ENCODE measurements around the gene CLEC16A. TPM values are rescaled to one million over a fixed set of nuclear protein-coding genes. Genes with fewer than 3 reads are reported as not detected.

CLEC16A gene
- total RNA-seq, 1 donor from 2014 or later, result 33.4 TPM

GRCh38 chr16:11060842-11061241 lies 116.5 kb downstream of the CLEC16A start:
- Mint-ChIP-seq H3K4me1 (ENCODE audit: unreplicated experiment) (peaks cover 14% of the 10 kb centered on the region), H3K27ac (no peak overlapping the region), H3K9me3 (no peaks in the 10 kb centered on the region), H3K36me3 (peaks cover 18% of the 10 kb centered on the region), H3K27me3 (no peaks in the 10 kb centered on the region), H3K4me3 (no peak overlapping the region)
- no peak for DNase-seq (ENCODE audit: extremely low spot score, unreplicated experiment)
- no peak for TF ChIP-seq CTCF (conservative IDR thresholded peaks at IDR 0.05)

GRCh38 chr16:11061629-11062270 lies 117.4 kb downstream of the CLEC16A start:
- peaks cover 16% of the 10 kb centered on the region for H3K4me1 Mint-ChIP-seq (ENCODE audit: unreplicated experiment)
- no peak overlapping the region for H3K27ac Mint-ChIP-seq
- H3K27me3 Mint-ChIP-seq, result no peaks in the 10 kb centered on the region
- no peak for DNase-seq (ENCODE audit: extremely low spot score, unreplicated experiment)
- H3K9me3 Mint-ChIP-seq, result no peaks in the 10 kb centered on the region
- no peak overlapping the region for H3K4me3 Mint-ChIP-seq
- no peak for TF ChIP-seq CTCF (conservative IDR thresholded peaks at IDR 0.05)
- H3K36me3 Mint-ChIP-seq, result peaks cover 15% of the 10 kb centered on the region

DNA sequence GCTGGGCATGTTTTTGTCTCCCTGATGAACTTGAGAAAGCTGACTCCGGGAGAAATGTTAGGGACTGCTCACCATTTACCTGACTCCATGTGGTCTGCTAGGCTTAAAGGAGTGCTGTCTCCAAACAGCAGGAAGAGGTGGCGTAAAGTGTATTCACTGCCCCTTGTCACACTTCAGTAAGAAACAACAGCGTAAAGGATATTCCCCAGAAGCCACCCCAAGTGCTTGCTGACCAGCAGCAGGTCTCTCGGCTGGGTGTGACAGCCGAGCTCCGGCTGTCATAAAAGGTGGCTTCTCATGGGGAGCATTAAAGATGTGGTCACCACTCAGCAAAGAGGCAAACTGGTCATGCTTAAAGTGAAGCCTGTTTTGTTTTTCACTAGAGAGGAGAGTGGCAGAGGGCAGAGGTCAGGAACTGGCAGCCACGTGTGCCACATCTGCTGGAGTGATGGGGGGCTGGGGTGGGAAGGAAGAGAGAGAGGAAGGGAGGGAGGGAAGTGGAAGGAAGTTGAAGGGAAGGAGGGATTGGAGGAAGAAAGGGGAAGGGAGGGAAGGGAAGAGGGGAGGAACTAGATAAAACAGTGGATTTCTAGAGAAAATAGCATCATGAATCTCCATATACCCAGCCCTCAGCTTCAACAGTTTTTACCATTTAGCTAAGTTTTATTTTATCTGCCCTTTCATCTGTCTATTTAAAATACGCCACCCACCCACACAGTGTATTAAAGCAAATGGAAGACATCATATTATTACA lies 119.3 kb downstream of the CLEC16A start:
- no peak overlapping the region for H3K4me3 Mint-ChIP-seq
- H3K36me3 Mint-ChIP-seq, result peaks cover 14% of the 10 kb centered on the region
- DNase-seq (ENCODE audit: extremely low spot score, unreplicated experiment), result no peak
- no peaks in the 10 kb centered on the region for H3K9me3 Mint-ChIP-seq
- H3K4me1 Mint-ChIP-seq (ENCODE audit: unreplicated experiment), result peaks cover 18% of the 10 kb centered on the region
- no peak for TF ChIP-seq CTCF (conservative IDR thresholded peaks at IDR 0.05)
- no peak overlapping the region for H3K27ac Mint-ChIP-seq
- no peaks in the 10 kb centered on the region for H3K27me3 Mint-ChIP-seq

DNA sequence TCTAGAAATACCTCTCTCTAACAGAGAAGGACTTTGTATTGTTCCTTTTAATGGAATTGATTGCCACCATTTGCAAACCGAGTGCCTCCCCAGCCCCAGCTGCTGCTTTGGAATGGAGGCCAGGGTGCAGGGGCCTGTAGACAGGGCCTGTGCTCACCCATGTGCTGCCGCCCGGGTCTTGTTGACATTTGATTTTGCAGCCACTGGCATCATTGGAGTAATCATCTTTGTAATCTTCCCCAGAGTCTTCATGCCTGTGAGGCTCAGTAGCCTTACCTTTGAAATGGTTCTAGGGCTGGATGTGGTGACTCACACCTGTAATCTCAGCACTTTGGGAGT lies 119.8 kb downstream of the CLEC16A start:
- Mint-ChIP-seq H3K4me3 (no peak overlapping the region), H3K9me3 (no peaks in the 10 kb centered on the region), H3K27me3 (no peaks in the 10 kb centered on the region), H3K36me3 (peaks cover 11% of the 10 kb centered on the region), H3K27ac (no peak overlapping the region), H3K4me1 (ENCODE audit: unreplicated experiment) (peaks cover 18% of the 10 kb centered on the region)
- no peak for TF ChIP-seq CTCF (conservative IDR thresholded peaks at IDR 0.05)
- no peak for DNase-seq (ENCODE audit: extremely low spot score, unreplicated experiment)

DNA sequence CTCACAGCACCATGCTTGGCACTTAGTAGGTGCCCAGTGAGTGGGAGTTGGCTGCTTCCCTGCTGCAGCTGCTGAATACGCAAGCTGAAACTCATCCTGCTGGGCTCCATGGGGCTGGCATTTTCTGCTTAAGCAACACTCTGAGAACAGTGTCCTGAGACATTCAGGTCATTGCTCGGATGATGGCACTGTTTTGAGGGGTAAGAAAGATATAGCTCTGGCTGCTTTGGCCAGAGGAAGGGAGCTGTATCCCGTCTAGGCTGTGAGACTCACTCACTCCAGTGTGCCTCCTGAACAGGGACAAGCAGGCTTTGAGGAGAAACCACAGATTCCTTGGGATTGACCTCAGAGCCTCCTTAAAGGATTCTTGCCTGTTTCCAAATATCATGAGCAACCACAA lies 120.5 kb downstream of the CLEC16A start:
- no peak for TF ChIP-seq CTCF (conservative IDR thresholded peaks at IDR 0.05)
- no peak overlapping the region for H3K27ac Mint-ChIP-seq
- no peak for DNase-seq (ENCODE audit: extremely low spot score, unreplicated experiment)
- peaks cover 11% of the 10 kb centered on the region for H3K36me3 Mint-ChIP-seq
- H3K4me1 Mint-ChIP-seq (ENCODE audit: unreplicated experiment), result peaks cover 18% of the 10 kb centered on the region
- no peaks in the 10 kb centered on the region for H3K27me3 Mint-ChIP-seq
- H3K9me3 Mint-ChIP-seq, result no peaks in the 10 kb centered on the region
- H3K4me3 Mint-ChIP-seq, result no peak overlapping the region

Data from type B pancreatic cell (in vitro differentiated cells).